D721Med (cell line): ENCODE data around the gene RNF6.

Source experiments
- DNase-seq: peaks from one replicate; pipeline ENCODE4 v3.0.0; 2011; ENCODE audit warnings: low spot score; ENCODE audit not compliant: insufficient read length
- FAIRE-seq: peaks from 2 replicates; lab custom pipeline; 2011; peaks lifted over from hg19 to GRCh38; lab: Jason Lieb, UNC
- CTCF ChIP-seq: IDR thresholded peaks from 2 replicates; pipeline ENCODE4 v1.5.1; 2012; ENCODE audit warnings: mild to moderate bottlenecking, control low read depth; ENCODE audit not compliant: insufficient read depth; ENCODE audit errors: missing control alignments

Gene RNF6

GRCh38 chr13:26186118-26186870 is 35.8 kb downstream of the RNF6 start:
- TF ChIP-seq CTCF: peak; percentile 20
- peak; percentile 34 for DNase-seq
- FAIRE-seq: no peak

DNA sequence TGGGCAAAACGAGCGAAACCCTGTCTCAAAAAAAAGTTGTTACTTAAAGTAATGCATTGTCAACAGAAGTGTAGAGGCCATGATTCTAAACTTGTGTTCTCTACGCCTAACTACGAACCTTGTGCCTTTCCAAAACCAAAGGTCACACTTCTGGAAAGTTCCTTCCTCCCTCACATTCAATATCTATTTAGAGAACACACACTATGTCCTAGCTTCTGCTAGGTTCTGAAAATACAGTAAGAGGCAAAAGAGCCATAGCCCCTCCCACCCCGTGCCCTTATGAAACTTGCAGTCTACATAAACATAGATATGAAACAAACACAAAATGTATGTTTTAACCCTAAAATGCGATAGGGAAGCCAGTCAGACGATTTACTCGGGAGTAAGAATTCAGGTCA is 36.4 kb downstream of the RNF6 start:
- no peak for TF ChIP-seq CTCF
- DNase-seq (no peak), FAIRE-seq (no peak)

DNA sequence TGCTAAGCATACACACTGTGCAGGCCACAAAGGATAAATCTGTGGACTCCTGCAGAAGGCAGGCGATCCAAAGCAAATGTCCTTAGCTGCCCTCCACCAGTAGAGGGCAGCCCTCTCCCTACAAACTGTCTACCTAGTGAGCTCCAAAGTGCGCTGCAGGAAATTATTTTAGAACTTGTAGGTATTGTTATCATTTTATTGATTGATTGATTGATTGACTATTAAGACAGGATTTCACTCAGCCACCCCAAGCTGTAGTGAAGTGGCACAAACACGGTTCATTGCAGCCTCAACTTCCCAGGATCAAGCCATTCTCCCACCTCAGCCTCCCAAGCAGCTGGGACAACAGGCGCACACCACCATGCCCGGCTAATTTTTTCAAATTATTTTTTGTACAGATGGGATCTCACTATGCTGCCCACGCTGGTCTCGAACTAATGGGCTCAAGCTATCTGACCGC is 37.3 kb downstream of the RNF6 start:
- peak; percentile 97 for TF ChIP-seq CTCF
- FAIRE-seq: no peak

GRCh38 chr13:26183416-26183815 is 38.7 kb downstream of the RNF6 start:
- TF ChIP-seq CTCF: no peak
- FAIRE-seq (no peak), DNase-seq (no peak)

More for the DNA sequence above, 37.3 kb downstream of the RNF6 start:
- DNase-seq: no peak

DNA sequence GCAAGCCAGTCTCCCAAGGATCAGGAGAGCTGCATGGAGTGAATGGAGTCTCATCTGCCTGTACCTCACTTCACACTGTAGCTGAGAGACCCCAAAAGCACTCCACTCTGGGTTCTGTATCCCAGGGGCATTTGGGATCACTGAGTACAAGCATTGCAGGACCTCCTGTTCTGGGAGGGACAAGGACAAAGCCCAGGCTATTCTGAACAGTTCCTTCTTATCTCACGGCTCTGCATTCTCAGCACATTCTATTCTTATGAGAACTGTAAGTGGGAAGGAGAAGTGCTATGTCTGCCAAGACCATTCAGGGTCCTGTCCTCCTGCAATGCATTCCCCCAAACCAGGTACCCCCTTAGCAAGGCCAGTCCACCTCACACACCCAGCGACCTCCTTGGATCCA is 42.8 kb downstream of the RNF6 start:
- no peak for DNase-seq
- no peak for FAIRE-seq
- no peak for TF ChIP-seq CTCF

DNA sequence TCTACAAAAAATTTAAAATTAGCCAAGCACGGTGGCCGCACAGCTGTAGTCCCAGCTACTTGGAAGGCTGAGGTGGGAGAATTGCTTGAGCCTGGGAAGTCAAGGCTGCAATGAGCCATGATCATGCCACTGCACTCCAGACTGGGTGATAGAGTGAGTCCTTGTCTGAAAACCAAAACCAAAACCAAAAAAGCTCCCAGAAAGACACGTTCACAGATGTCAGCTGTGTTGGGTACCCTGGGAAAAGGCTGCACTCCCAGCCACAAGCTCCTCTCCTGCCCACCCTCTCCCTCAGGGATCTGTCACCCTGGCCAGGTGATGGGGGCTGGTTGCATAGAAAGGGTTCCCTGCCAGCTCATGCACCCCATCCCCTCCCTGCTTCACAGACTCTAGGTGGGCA is 53.3 kb downstream of the RNF6 start:
- TF ChIP-seq CTCF: no peak
- no peak for DNase-seq
- no peak for FAIRE-seq

DNA sequence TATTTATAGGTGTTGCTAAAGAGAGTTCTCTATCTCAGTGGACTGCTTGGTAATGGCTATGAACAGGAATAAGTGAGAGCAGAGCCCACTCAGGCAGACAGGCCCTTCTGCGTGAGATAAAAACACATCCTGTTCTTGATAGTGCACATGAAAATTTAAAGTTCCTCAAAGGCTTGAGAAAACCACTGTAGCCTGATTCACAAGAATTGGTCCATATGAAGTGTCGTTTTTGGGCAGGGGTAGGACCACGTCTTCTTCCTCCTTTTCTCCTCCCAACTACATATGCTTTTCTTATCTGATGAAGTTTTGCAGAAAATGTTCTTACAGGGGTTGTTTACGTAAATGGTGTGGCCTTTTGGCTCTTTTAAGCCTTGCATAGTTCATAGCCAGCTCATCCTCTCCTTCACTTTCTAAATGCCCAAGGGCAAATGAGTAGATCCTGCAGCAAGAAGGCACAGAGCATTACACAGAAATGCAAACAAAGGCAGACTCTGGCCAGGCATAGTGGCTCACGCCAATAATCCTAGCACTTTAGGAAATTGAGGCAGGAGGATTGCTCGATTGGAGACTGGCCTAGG is 53.8 kb downstream of the RNF6 start:
- FAIRE-seq: no peak
- TF ChIP-seq CTCF: no peak
- no peak for DNase-seq
